Measurements from ENCODE around the gene MAD1L1. TPM values are rescaled to one million over a fixed set of nuclear protein-coding genes. Genes with fewer than 3 reads are reported as not detected.

The MAD1L1 gene
- total RNA-seq, 2 donors from 2014 or later, result 59.1 to 61.4 TPM

- Mint-ChIP-seq H3K4me3 (no peak overlapping the region), H3K36me3 (ENCODE audit: low read depth) (peaks cover 6% of the 10 kb centered on the region), H3K4me1 (peaks cover 17% of the 10 kb centered on the region), H3K27me3 (ENCODE audit: insufficient read depth) (no peaks in the 10 kb centered on the region), H3K9me3 (no peaks in the 10 kb centered on the region), H3K27ac (no peak overlapping the region)
- Histone ChIP-seq H3K4me3 (ENCODE audit: low read length) (no peak overlapping the region), H3K4me1 (ENCODE audit: control insufficient read depth, insufficient read depth, low read length) (no peaks in the 10 kb centered on the region), H3K36me3 (ENCODE audit: control insufficient read depth, insufficient read depth, low read length) (no peaks in the 10 kb centered on the region), H3K9ac (ENCODE audit: extremely low read depth, low read length, poor library complexity, severe bottlenecking) (no peak overlapping the region), H3K9me3 (ENCODE audit: control insufficient read depth, low read length) (no peaks in the 10 kb centered on the region), H3K27ac (ENCODE audit: low read depth, low read length) (no peak overlapping the region), H3K27me3 (ENCODE audit: control insufficient read depth, insufficient read depth, low read length, poor library complexity, severe bottlenecking) (no peaks in the 10 kb centered on the region)
- no peak for DNase-seq
- 95 to 97% methylated on average over 4 to 7 of the region's 7 CpGs for WGBS, 2 experiments (ENCODE audit: insufficient coverage in 1 of 2, insufficient read length in 1 of 2)
- no peak for TF ChIP-seq CTCF (conservative IDR thresholded peaks at IDR 0.05)
Observed at GRCh38 chr7:2102375-2102723, 130.4 kb downstream of the MAD1L1 start.

DNA sequence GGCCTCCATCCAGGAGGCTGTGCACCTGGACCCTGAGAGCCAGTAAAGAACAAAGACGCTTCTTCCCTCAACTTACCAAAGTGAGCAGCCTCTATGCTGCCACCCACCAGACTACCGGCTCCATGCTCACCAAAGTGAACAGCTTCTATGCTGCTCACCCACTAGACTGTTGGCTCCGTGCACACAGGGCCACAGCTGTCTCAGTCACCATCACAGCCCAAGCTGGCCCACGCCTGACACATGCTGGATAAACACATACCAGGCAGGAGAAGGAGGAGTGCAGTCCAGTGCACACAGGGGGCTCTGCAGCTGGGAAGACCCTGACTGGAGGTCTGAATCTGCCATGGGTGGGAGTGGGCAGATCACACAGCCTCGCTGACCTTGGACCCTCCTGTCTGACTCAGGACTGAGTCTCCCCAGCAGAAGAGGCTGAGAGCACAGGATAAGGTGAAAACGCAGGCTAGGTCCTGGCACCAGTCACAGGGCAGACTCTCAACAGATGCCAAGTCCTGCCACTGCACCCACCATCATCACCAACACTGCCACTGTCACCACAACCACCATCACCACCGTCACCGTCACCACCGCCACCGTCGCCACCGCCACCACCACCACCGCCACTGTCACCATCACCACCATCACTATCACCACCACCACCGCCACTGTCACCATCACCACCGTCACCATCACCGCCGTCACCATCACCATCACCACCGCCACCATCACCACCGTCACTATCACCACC is 130.9 kb downstream of the MAD1L1 start:
- Histone ChIP-seq H3K9me3 (ENCODE audit: control insufficient read depth, low read length) (no peaks in the 10 kb centered on the region), H3K4me3 (ENCODE audit: low read length) (no peak overlapping the region), H3K27me3 (ENCODE audit: control insufficient read depth, insufficient read depth, low read length, poor library complexity, severe bottlenecking) (no peaks in the 10 kb centered on the region), H3K4me1 (ENCODE audit: control insufficient read depth, insufficient read depth, low read length) (no peaks in the 10 kb centered on the region), H3K36me3 (ENCODE audit: control insufficient read depth, insufficient read depth, low read length) (no peaks in the 10 kb centered on the region), H3K27ac (ENCODE audit: low read depth, low read length) (no peak overlapping the region), H3K9ac (ENCODE audit: extremely low read depth, low read length, poor library complexity, severe bottlenecking) (no peak overlapping the region)
- DNase-seq, result no peak
- H3K4me3 Mint-ChIP-seq, result no peak overlapping the region
- peaks cover 17% of the 10 kb centered on the region for H3K4me1 Mint-ChIP-seq
- H3K36me3 Mint-ChIP-seq (ENCODE audit: low read depth), result peaks cover 6% of the 10 kb centered on the region
- TF ChIP-seq CTCF (conservative IDR thresholded peaks at IDR 0.05), result no peak
- no peaks in the 10 kb centered on the region for H3K27me3 Mint-ChIP-seq (ENCODE audit: insufficient read depth)
- H3K9me3 Mint-ChIP-seq, result no peaks in the 10 kb centered on the region
- 92 to 100% methylated on average over 2 to 19 of the region's 19 CpGs for WGBS, 2 experiments (ENCODE audit: insufficient coverage in 1 of 2, insufficient read length in 1 of 2)
- no peak overlapping the region for H3K27ac Mint-ChIP-seq

DNA sequence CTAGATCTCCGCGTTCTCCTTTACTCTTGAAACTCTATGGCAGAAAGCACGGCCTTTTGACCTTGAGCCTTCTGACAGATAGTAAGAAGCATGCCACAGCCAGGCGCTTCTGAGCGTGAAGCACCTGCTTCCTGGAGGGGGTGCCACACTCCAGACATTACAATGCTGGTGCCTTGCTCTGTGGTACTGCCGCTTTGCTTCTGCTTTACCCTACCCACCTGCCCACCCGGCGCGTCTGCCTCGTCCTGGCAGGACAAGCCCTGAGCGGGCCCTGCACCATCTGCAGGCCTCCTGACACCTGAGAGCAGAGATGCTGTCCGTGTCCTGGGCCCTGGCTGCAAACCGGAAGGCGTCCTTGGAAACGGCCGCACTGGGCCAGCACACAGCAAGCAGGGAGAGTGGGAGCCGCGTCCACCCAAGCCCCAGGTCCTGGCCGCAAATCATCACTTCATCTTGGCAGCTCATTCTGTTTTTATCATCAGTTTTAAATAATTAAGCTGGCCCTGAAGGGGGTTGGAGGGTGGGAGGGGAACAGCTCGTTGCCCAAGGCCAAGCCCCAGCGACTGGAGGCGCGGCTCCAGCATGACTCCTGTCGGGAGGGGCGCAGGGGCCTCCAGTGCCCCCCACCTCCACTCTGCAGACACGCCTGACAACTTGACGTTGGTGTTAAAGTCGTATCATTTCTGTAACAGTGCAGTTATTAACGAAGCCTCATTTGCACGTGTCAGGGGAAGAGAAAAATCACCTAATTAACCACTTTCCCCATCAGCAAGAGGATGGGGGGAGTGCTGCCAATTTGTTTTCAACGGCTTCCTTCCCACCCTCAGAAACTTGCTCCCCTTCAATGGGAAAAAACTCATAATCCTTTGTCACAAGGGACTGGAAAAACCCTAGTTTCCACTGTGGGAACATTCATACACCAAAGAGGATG is 132.2 kb downstream of the MAD1L1 start:
- no peaks in the 10 kb centered on the region for H3K9me3 ChIP-seq (ENCODE audit: control insufficient read depth, low read length)
- H3K4me1 ChIP-seq (ENCODE audit: control insufficient read depth, insufficient read depth, low read length), result no peaks in the 10 kb centered on the region
- DNase-seq, result no peak
- H3K27ac ChIP-seq (ENCODE audit: low read depth, low read length), result no peak overlapping the region
- H3K27me3 ChIP-seq (ENCODE audit: control insufficient read depth, insufficient read depth, low read length, poor library complexity, severe bottlenecking), result no peaks in the 10 kb centered on the region
- no peaks in the 10 kb centered on the region for H3K9me3 Mint-ChIP-seq
- WGBS, 2 experiments (ENCODE audit: insufficient coverage in 1 of 2, insufficient read length in 1 of 2), result 90 to 92% methylated on average over 22 to 31 of the region's 31 CpGs
- H3K4me3 Mint-ChIP-seq, result no peak overlapping the region
- no peak overlapping the region for H3K4me3 ChIP-seq (ENCODE audit: low read length)
- peaks cover 7% of the 10 kb centered on the region for H3K36me3 Mint-ChIP-seq (ENCODE audit: low read depth)
- no peak overlapping the region for H3K9ac ChIP-seq (ENCODE audit: extremely low read depth, low read length, poor library complexity, severe bottlenecking)
- peaks cover 17% of the 10 kb centered on the region for H3K4me1 Mint-ChIP-seq
- no peaks in the 10 kb centered on the region for H3K27me3 Mint-ChIP-seq (ENCODE audit: insufficient read depth)
- no peak overlapping the region for H3K27ac Mint-ChIP-seq
- no peaks in the 10 kb centered on the region for H3K36me3 ChIP-seq (ENCODE audit: control insufficient read depth, insufficient read depth, low read length)
- TF ChIP-seq CTCF (conservative IDR thresholded peaks at IDR 0.05), result peak; percentile 33

Measured in endodermal cell (in vitro differentiated cells).